Measurements from ENCODE around the gene MMRN1. TPM values are rescaled to one million over a fixed set of nuclear protein-coding genes. Genes with fewer than 3 reads are reported as not detected.

MMRN1 gene, protein sequence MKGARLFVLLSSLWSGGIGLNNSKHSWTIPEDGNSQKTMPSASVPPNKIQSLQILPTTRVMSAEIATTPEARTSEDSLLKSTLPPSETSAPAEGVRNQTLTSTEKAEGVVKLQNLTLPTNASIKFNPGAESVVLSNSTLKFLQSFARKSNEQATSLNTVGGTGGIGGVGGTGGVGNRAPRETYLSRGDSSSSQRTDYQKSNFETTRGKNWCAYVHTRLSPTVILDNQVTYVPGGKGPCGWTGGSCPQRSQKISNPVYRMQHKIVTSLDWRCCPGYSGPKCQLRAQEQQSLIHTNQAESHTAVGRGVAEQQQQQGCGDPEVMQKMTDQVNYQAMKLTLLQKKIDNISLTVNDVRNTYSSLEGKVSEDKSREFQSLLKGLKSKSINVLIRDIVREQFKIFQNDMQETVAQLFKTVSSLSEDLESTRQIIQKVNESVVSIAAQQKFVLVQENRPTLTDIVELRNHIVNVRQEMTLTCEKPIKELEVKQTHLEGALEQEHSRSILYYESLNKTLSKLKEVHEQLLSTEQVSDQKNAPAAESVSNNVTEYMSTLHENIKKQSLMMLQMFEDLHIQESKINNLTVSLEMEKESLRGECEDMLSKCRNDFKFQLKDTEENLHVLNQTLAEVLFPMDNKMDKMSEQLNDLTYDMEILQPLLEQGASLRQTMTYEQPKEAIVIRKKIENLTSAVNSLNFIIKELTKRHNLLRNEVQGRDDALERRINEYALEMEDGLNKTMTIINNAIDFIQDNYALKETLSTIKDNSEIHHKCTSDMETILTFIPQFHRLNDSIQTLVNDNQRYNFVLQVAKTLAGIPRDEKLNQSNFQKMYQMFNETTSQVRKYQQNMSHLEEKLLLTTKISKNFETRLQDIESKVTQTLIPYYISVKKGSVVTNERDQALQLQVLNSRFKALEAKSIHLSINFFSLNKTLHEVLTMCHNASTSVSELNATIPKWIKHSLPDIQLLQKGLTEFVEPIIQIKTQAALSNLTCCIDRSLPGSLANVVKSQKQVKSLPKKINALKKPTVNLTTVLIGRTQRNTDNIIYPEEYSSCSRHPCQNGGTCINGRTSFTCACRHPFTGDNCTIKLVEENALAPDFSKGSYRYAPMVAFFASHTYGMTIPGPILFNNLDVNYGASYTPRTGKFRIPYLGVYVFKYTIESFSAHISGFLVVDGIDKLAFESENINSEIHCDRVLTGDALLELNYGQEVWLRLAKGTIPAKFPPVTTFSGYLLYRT
- total RNA-seq = 2.3 TPM
- long read RNA-seq = 0 reads

DNA sequence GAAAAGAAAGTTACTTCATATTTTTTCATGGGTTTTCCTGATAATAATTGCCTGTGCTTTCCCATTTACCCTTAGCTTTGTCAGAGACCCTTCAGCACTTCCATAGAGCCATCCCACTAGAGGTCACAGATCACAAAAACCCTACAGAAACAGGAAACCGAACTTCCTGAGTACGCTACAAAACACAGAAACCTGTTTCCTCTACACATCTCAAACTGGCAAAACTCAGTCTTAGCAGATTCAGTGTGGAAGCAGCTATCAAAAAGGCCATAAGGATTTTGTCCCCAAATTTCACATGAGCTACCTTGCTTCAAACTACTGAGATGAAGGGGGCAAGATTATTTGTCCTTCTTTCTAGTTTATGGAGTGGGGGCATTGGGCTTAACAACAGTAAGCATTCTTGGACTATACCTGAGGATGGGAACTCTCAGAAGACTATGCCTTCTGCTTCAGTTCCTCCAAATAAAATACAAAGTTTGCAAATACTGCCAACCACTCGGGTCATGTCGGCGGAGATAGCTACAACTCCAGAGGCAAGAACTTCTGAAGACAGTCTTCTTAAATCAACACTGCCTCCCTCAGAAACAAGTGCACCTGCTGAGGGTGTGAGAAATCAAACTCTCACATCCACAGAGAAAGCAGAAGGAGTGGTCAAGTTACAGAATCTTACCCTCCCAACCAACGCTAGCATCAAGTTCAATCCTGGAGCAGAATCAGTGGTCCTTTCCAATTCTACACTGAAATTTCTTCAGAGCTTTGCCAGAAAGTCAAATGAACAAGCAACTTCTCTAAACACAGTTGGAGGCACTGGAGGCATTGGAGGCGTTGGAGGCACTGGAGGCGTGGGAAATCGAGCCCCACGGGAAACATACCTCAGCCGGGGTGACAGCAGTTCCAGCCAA is at the start of gene MMRN1:
MMRN1 (plus strand) TSS at position 206 of the 902 bp plus-strand sequence; CDS start at position 324, 118 bp downstream.
- no peak for ATAC-seq (ENCODE audit: poor library complexity)
- intact Hi-C loops (cut with DNase I) = loop anchor here (5.0 to 10.0 kb wide), 2 partner anchors 230 to 298 kb away; no protein-coding TSS in a partner anchor
- DNase-seq = no peak

DNA sequence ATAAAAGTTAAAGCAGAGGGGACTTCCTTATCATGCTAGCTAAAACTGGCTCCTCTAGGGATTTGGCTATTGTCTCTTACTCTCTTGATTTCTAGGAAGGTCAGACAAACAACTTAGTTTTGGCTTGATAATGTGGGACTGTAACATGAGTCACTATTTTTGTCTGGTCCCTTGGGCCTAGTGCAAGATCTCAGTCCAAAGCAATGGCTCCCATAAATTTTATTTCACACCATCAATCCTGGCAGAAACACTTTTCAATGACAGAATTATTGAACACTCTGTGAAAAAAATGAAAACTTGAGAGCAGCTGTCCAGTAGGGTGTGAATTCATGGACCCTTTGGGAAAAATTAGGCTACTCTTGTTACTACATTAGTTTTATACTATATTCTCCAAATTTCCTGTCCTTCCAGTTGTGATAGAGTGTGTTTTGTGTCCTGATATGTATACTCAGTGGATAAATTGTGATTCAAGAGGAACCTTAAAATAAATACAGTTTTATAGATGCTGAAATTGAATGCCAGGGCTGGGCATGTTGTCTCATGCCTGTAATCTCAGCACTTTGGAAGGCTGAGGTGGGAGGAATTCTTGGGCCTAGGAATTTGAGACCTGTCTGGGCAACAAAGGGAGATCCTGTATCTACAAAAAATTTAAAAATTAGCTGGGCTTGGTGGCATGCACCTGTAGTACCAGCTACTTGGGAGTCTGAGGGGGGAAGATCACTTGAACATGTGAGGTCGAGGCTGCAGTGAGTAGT is 46.9 kb upstream of the MMRN1 start:
- no peak for ATAC-seq (ENCODE audit: poor library complexity)

DNA sequence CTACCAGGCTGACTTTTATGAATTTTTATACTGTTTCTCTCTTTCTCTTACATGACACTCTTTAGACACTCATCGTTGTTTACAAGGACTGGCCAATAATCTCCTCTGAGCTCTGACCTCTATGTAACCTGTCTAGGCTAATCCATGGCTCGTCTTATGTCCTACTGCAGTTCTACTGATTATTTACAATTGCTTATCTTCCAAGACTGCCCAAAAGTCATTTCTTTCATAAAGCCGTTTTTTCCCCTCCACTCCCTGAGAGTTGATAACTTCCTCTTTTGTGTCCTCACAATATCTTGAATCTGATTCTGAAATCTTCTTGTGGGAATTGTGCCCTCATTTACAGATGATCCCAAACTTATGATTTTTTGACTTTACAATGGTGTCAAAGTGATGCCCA is 39.4 kb upstream of the MMRN1 start:
- intact Hi-C loops (cut with DNase I) = no loop called here
- DNase-seq (no peak), ATAC-seq (ENCODE audit: poor library complexity) (no peak)

More for the DNA sequence above, 46.9 kb upstream of the MMRN1 start:
- intact Hi-C loops (cut with DNase I) = no loop called here
- DNase-seq = no peak

DNA sequence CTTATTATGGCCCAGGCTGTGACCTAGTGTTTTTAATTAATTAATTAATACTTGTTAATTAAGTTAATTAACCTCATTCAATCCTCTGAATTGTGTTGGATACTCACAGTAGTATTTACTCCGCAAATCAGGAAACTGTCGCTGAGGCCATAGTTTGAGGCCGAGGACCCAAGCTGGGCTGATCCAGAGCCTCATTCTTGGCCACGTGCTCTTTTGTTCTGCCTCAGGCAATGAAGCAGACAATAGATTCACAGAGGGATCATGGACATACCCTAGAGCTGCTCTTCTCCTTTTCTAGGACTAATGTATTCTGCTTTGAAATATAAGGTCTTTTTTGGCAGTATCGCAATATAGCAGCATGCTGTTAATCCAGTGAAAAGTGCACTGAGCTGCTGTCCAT is 33.7 kb upstream of the MMRN1 start:
- ATAC-seq (ENCODE audit: poor library complexity) = no peak
- intact Hi-C loops (cut with DNase I) = no loop called here
- DNase-seq = no peak

DNA sequence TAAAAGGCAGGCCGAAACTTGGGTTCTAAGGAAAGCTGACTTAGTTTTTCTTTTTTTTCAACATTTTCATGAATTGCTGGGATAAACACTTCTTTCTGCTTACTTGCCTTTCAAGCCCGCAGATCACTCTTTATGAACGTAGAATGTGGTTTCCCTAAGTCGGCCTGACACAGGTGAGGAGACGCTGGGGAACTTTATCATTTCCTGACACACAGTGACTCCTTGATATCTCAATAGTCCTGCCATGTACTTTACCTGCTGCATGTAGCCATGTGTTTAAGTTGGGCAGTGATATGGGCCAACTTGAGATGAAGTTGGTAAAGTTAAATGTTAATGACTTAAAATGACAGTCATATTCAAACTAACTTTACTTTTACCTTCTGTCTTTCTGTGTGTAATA is 31.1 kb upstream of the MMRN1 start:
- intact Hi-C loops (cut with DNase I) = no loop called here
- ATAC-seq (ENCODE audit: poor library complexity) (no peak), DNase-seq (no peak)

DNA sequence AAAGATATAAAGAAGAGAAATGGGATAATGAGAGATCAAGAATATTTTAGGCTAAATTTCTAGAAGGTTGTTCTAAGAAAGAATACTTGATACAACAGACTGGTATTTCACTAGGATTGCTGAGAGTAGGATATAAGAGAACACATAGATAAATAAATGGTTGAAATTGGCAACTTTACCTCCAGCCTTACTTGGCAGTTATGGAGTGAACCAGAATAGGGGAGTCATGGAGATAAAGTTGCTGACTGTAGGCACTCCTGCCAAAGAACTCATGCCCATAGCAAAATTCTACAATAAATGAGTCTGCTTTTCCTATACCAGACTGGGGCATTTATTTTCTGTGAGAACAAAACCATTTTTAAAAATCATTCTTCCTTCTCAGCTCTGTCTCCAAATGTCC is 26.4 kb upstream of the MMRN1 start:
- intact Hi-C loops (cut with DNase I) = no loop called here
- DNase-seq (no peak), ATAC-seq (ENCODE audit: poor library complexity) (no peak)

DNA sequence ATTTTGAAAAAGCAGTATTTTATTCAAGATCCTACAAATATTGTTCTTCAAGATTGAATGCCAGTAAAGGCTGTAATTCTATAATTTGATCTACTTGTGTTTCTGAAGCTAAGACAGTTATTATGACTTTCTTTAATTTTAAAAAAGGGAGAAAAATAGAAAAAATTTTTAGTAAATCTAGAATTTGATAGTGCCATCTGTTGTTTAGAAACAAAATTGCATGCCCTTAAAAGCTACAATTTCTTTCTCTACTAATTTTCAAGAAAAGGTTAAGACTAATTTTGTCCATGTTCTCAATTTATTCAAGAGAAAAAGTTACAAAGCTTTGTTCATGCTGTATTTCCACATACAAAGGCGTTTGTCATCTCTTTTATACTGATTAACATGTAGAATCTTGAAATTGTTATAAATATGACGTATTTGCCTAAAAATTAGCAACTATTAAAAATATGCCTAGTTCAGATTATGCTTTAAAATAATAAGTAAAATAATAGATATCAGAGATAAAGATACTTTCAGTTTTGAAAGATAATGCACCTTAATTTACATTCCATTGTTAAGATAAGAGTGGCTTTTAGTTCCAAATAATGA is 25.6 kb upstream of the MMRN1 start:
- DNase-seq (no peak), ATAC-seq (ENCODE audit: poor library complexity) (no peak)
- intact Hi-C loops (cut with DNase I) = no loop called here

DNA sequence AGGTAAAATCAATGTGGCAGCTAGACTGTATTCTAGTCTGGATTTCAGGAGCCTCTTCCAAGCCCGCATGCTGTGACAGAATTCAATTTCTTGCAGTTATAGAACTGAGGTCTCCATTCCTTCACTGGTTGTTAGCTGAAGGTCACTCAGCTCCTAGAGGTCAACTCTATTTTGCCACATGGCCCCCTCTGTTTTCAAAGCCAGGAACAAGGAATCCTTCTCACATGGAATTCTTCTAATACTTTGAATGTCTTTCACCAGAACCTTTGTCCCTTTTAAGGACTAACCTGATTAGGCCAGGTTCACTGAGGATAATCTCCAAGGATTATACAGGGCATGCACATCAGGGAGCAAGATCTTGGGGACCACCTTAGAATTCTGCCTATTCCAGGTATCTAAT is 23.4 kb upstream of the MMRN1 start:
- DNase-seq (no peak), ATAC-seq (ENCODE audit: poor library complexity) (no peak)
- intact Hi-C loops (cut with DNase I) = no loop called here

DNA sequence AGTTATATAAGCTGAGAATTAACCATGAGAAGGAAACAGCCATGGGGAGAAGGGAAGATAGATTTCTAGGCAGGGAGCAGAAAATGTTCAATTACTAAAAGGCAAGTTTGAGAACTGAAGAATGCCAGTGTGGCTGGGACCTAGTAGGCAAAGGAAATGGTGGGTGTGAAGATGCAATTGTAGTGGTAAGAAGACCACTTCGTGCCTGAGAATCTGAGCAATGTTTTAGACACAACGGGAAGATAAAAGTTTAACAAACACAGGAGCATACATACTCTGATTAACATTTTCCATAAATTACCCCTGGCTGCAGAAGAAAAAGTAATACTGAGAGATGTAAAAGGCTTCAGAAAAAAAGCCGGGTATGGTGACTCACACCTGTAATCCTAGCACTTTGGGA is 18.1 kb upstream of the MMRN1 start:
- ATAC-seq (ENCODE audit: poor library complexity) = no peak
- intact Hi-C loops (cut with DNase I) = no loop called here
- DNase-seq = no peak

DNA sequence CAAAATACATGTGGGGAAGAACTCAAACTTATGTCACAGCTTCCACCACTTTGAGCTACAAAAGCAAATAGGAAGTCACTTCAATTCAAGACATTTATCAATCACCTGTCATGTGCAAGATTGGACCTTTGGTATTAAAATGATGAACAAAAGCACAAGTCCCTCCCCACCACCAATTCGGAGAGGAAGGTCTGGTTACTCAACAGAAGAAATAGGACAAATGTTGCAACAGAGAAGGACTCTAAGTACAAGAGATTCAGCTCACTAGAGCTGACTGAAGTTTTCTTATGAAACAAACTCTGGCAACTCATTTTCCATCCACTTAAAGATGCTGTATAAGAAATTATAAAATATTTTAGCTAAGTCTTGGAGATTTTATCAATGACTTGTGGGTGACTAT is 16.0 kb upstream of the MMRN1 start:
- intact Hi-C loops (cut with DNase I) = no loop called here
- no peak for ATAC-seq (ENCODE audit: poor library complexity)
- DNase-seq = no peak

DNA sequence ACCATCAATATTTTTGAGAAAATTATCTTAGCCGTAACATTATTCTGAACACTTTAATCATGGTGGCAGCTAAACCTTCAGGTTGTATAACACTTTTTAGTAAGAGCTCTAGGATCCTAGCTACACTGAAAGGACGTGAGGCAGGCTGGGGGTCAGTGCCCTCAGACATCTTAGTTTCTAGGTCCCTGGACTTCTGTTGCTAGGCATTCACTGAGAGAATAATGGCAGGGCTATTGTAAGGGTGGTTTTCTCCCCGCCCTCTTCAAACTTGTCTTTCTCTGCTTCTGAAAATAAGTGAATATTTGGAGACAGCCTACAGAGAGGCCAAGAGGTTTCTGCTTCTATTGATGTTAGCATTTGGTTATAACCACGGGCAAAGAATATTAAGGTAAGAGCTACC is 15.4 kb upstream of the MMRN1 start:
- DNase-seq (no peak), ATAC-seq (ENCODE audit: poor library complexity) (no peak)
- intact Hi-C loops (cut with DNase I) = no loop called here

DNA sequence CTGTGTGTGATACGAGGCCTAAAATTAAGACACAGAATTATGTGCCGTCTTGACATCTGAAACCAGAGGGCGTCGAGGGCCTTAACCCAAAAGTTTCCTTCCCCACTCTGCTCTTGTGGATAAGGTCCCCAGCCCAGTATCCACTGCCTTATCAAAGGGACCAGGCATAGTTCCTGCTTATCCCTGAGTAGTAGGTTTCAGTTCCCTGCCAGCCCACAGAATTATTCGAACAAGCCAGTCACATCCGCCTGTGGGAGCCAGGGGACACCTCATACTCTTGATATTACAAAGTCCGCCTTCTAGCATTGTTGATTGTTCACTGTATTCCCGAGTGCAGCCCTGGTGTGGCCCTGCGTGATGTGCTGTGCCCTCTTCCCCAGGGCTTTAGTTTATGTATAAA is 5.4 kb upstream of the MMRN1 start:
- ATAC-seq (ENCODE audit: poor library complexity) (peak; percentile 38), DNase-seq (peak; percentile 37)
- intact Hi-C loops (cut with DNase I) = no loop called here

DNA sequence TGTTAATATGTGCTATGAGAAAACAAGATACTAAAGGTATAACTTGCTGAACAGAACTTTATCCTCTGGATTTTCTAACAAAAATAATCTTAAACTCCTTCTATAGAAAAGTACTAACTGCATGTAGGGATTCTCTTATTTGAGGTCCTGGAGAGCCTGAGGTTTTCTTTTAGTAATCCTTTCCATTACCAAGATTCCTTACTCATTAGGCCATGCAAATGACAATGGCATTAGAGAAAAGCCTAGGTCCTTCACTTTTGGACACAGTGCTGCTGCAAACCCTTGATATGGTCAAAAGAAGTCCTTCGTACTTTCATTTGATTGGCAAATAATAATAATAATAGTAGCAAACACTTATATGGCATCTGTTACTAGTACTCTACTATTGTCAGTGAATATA is 3.2 kb downstream of the MMRN1 start:
- intact Hi-C loops (cut with DNase I) = loop anchor here (5.0 to 10.0 kb wide), 2 partner anchors 233 to 301 kb away; no protein-coding TSS in a partner anchor
- DNase-seq = no peak
- ATAC-seq (ENCODE audit: poor library complexity) = no peak

DNA sequence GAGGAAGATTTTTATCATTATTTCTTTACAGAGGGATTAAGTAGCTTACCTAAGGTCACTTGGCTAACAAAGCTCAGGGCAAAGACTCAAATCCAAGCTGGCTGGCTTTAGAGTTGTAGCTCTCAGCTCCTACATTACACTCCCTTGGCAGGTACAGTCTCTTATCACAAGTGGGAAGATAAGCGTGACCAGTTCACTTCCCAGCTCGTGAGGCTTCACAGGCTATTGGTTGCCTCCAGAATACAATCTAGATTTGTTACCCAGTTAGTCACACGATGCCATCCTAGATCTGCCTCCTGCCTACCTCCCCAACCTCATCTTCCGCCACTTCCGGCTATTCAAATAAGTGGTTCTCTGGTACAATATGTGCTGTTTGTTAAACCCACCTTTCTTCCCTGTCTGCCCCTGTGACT is 3.7 kb downstream of the MMRN1 start:
- intact Hi-C loops (cut with DNase I) = loop anchor here (5.0 to 10.0 kb wide), 2 partner anchors 234 to 301 kb away; no protein-coding TSS in a partner anchor

DNA sequence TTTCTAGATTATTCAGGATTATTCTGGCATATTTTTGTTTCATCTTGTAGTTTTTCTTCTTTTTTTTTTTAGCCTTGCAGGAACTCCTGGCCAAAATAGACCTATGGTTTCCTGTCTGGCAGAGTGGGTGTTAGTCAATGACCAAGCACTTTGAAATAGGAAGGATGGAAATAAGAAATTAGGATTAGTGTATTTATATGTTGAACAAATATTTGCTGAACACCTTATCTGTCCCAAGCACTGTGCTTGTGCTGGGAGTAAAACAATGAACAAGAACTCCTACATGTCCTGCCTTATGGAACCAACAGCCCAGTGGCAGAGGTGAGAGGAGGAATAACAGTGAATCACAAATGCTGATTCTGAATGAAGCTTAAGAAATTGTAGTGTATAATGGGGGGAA is 4.5 kb downstream of the MMRN1 start:
- intact Hi-C loops (cut with DNase I) = loop anchor here (5.0 to 10.0 kb wide), 2 partner anchors 234 to 302 kb away; no protein-coding TSS in a partner anchor
- ATAC-seq (ENCODE audit: poor library complexity) = no peak
- no peak for DNase-seq

More for the DNA sequence above, 3.7 kb downstream of the MMRN1 start:
- DNase-seq (no peak), ATAC-seq (ENCODE audit: poor library complexity) (peak; percentile 80)

DNA sequence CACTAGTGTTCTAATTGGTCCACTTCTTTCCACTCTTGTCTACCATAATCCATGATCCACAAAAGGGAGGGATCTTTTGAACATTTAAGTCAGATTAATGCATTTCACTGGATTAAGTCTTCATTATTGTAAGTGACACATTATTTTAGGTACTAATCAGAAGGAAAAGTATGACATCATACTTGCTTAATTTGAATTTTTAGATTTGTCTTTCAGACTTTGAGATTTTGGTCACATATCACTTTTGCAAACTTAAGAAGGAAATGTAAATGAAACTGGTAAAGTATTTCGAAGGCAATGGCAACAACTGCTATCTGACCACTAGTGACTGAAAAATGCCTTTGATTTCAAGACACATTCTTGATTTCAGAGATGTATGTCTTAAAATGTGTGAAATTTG is 5.2 kb downstream of the MMRN1 start:
- DNase-seq = no peak
- intact Hi-C loops (cut with DNase I) = loop anchor here (5.0 to 10.0 kb wide), 3 partner anchors 235 to 463 kb away; no protein-coding TSS in a partner anchor
- ATAC-seq (ENCODE audit: poor library complexity) = no peak
